GM18526 (cell line): ENCODE data around the gene NID2.

Experiments used
- POLR2A ChIP-seq: IDR thresholded peaks from 3 replicates; pipeline ENCODE4 v1.6.1; 2011; ENCODE audit not compliant: insufficient read length; ENCODE audit errors: extremely low read depth

The NID2 gene

GRCh38 chr14:52086711-52087110, 17.9 kb upstream of the NID2 start:
- TF ChIP-seq POLR2A, result no peak

GRCh38 chr14:52082903-52083302, 14.0 kb upstream of the NID2 start:
- no peak for TF ChIP-seq POLR2A

- no peak for TF ChIP-seq POLR2A
Observed at GRCh38 chr14:52081964-52082363, 13.1 kb upstream of the NID2 start.

GRCh38 chr14:52080808-52081755, 12.2 kb upstream of the NID2 start:
- TF ChIP-seq POLR2A, result no peak

- no peak for TF ChIP-seq POLR2A
Observed at GRCh38 chr14:52080158-52080800, 11.4 kb upstream of the NID2 start.

- no peak for TF ChIP-seq POLR2A
Observed at GRCh38 chr14:52079239-52079959, 10.5 kb upstream of the NID2 start.

- no peak for TF ChIP-seq POLR2A
Observed at GRCh38 chr14:52078721-52079120, 9.9 kb upstream of the NID2 start.

GRCh38 chr14:52078095-52078531, 9.3 kb upstream of the NID2 start:
- TF ChIP-seq POLR2A, result no peak

- TF ChIP-seq POLR2A, result no peak
Observed at GRCh38 chr14:52077256-52077979, 8.6 kb upstream of the NID2 start.

GRCh38 chr14:52076334-52076733, 7.5 kb upstream of the NID2 start:
- no peak for TF ChIP-seq POLR2A

- TF ChIP-seq POLR2A, result no peak
Observed at GRCh38 chr14:52075371-52075770, 6.5 kb upstream of the NID2 start.

- TF ChIP-seq POLR2A, result no peak
Observed at GRCh38 chr14:52073251-52073650, 4.4 kb upstream of the NID2 start.

- no peak for TF ChIP-seq POLR2A
Observed at GRCh38 chr14:52072266-52072780, 3.5 kb upstream of the NID2 start.

- no peak for TF ChIP-seq POLR2A
Observed at GRCh38 chr14:52071675-52072074, 2.8 kb upstream of the NID2 start.

- no peak for TF ChIP-seq POLR2A
Observed at GRCh38 chr14:52070051-52070431, 1.2 kb upstream of the NID2 start.
